Left renal cortex interstitium (tissue), 4 donors: ENCODE data around the gene BTG4. TPM values are rescaled to one million over a fixed set of nuclear protein-coding genes. Genes with fewer than 3 reads are reported as not detected.

Experiments
- DNase-seq, 4 donors: peaks; one replicate each; pipeline ENCODE4 v3.0.0-alpha.2; 2013; ENCODE audit warnings: low read depth in 4 of 4, low spot score in 2 of 4, missing footprints in 1 of 4
- polyA plus RNA-seq, 4 donors: library from polyadenylated mRNA; unstranded; fragments of 120-200 nt; gene quantifications; one replicate each; pipeline ENCODE4 v1.2.1, GENCODE V29; 2013; ENCODE audit not compliant: insufficient read length in 4 of 4

BTG4 gene
- polyA plus RNA-seq: not detected

GRCh38 chr11:111512296-111513239 lies at the start of gene BTG4:
Gene BTG4, minus strand, starts transcription at chr11:111512386. Its CDS starts 13,610 bp downstream, at chr11:111498776.
- no peak for DNase-seq

- no peak for DNase-seq
These were observed 49.7 kb upstream of the BTG4 start for GRCh38 chr11:111561791-111562325.

- no peak for DNase-seq
These were observed 49.1 kb upstream of the BTG4 start for GRCh38 chr11:111561306-111561705.

- no peak for DNase-seq
These were observed 48.6 kb upstream of the BTG4 start for GRCh38 chr11:111560800-111561199.

GRCh38 chr11:111559800-111560464 lies 47.7 kb upstream of the BTG4 start:
- DNase-seq: no peak

- no peak for DNase-seq
These were observed 45.4 kb upstream of the BTG4 start for GRCh38 chr11:111557425-111558111.

GRCh38 chr11:111555255-111555654 lies 43.1 kb upstream of the BTG4 start:
- no peak for DNase-seq

GRCh38 chr11:111554532-111554931 lies 42.3 kb upstream of the BTG4 start:
- DNase-seq: no peak

GRCh38 chr11:111550258-111550657 lies 38.1 kb upstream of the BTG4 start:
- DNase-seq: no peak

- no peak for DNase-seq
These were observed 37.6 kb upstream of the BTG4 start for GRCh38 chr11:111549869-111550203.

- DNase-seq: no peak
These were observed 37.1 kb upstream of the BTG4 start for GRCh38 chr11:111549196-111549868.

- DNase-seq: no peak
These were observed 36.3 kb upstream of the BTG4 start for GRCh38 chr11:111548525-111548924.

- no peak for DNase-seq
These were observed 30.6 kb upstream of the BTG4 start for GRCh38 chr11:111542606-111543275.

- DNase-seq: no peak
These were observed 29.3 kb upstream of the BTG4 start for GRCh38 chr11:111541254-111542061.

- DNase-seq: no peak
These were observed 28.7 kb upstream of the BTG4 start for GRCh38 chr11:111540937-111541253.

GRCh38 chr11:111540114-111540936 lies 28.1 kb upstream of the BTG4 start, which contains the start of gene LAYN:
Gene LAYN, plus strand, starts transcription at chr11:111540720. Its CDS starts 124 bp downstream, at chr11:111540844.
- peak in 1 of 4 donors; percentile 28 for DNase-seq

GRCh38 chr11:111539426-111540113 lies 27.4 kb upstream of the BTG4 start:
- no peak for DNase-seq
